Measurements from ENCODE around the gene SLC13A3. TPM values are rescaled to one million over a fixed set of nuclear protein-coding genes. Genes with fewer than 3 reads are reported as not detected.

SLC13A3 gene
- total RNA-seq, 1 donor from 2014 or later: 0.66 TPM

DNA sequence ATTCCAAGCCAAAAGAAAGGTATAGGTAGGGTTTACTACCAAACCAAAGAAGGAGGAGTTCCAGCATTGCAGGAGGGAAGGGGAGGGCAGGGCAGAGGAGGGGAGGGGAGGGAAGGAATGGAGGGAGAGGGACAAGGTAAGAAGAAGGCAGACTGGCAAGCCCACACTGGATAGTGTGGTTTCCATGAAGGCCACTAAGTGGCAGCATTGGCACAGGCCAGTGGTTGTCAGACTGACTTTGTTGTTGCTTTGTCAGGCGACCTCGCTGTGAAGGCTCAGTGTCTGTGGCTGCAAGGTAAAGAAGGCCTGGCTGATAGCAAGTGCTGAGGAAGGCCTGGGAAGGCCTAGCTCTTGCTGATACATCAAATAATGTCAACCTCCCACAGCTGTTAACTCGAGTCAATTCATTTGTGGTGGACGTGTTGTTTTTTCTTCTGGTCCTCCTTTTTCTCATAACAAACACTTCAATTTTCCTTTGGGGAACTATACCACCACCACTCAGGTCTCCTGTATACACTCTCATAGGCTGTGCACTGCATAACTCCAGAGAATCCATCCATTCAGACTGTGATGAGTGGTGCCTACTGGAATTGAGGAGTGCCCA, 130.2 kb downstream of the SLC13A3 start:
- no peak overlapping the region for H2AFZ ChIP-seq (ENCODE audit: low read depth, low read length)

DNA sequence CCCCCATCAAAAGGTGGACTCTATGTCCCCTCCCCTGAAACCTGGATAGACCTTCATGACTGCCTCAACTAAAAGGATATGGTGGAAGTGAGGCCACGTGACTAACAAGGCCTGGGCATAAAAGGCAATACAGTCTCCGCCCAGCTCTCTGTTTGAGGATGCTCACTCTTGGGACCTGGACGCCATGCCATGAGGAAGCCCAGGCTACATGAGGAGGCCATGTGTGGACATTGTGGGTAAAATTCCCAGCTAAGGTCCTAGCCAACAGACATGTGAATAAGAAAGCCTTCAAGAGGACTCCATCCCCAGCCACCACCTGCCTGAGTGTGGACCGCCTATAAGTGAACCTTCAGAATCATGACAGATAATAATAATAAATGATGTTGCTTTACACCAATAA, 130.7 kb downstream of the SLC13A3 start:
- Histone ChIP-seq H3K27ac (ENCODE audit: low read depth, low read length) (no peak overlapping the region), H3K4me1 (ENCODE audit: insufficient read depth, low read length) (no peaks in the 10 kb centered on the region), H3K9ac (ENCODE audit: low read length) (no peak overlapping the region), H2AFZ (ENCODE audit: low read depth, low read length) (no peak overlapping the region), H3K36me3 (ENCODE audit: insufficient read depth, low read length) (no peaks in the 10 kb centered on the region), H3K27me3 (ENCODE audit: insufficient read depth, low read length) (peaks cover 2% of the 10 kb centered on the region), H3K4me3 (ENCODE audit: insufficient read depth, low read depth, low read length) (no peak overlapping the region), H3K9me3 (ENCODE audit: insufficient read depth, low read depth, low read length) (no peaks in the 10 kb centered on the region), H3K4me2 (ENCODE audit: low read length) (no peak overlapping the region), H3K79me2 (ENCODE audit: insufficient read depth, low read length) (no peaks in the 10 kb centered on the region), H4K20me1 (ENCODE audit: insufficient read depth, low read length) (no peaks in the 10 kb centered on the region)
- FAIRE-seq (no peak), DNase-seq (ENCODE audit: low read depth) (no peak)
- H3K4me3 Mint-ChIP-seq (ENCODE audit: unreplicated experiment): no peak overlapping the region
- no peak overlapping the region for H3K27ac Mint-ChIP-seq (ENCODE audit: unreplicated experiment)
- no peak for TF ChIP-seq EZH2 (IDR thresholded peaks at IDR 0.05; ENCODE audit: insufficient read depth, low read length)
- TF ChIP-seq, protein P1, sequence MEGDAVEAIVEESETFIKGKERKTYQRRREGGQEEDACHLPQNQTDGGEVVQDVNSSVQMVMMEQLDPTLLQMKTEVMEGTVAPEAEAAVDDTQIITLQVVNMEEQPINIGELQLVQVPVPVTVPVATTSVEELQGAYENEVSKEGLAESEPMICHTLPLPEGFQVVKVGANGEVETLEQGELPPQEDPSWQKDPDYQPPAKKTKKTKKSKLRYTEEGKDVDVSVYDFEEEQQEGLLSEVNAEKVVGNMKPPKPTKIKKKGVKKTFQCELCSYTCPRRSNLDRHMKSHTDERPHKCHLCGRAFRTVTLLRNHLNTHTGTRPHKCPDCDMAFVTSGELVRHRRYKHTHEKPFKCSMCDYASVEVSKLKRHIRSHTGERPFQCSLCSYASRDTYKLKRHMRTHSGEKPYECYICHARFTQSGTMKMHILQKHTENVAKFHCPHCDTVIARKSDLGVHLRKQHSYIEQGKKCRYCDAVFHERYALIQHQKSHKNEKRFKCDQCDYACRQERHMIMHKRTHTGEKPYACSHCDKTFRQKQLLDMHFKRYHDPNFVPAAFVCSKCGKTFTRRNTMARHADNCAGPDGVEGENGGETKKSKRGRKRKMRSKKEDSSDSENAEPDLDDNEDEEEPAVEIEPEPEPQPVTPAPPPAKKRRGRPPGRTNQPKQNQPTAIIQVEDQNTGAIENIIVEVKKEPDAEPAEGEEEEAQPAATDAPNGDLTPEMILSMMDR (IDR thresholded peaks at IDR 0.05; ENCODE audit: insufficient read depth, low read depth, low read length): no peak
- no peaks in the 10 kb centered on the region for H3K4me1 Mint-ChIP-seq (ENCODE audit: low read depth, unreplicated experiment)
- H3K9me3 Mint-ChIP-seq (ENCODE audit: unreplicated experiment): no peaks in the 10 kb centered on the region
- H3K27me3 Mint-ChIP-seq (ENCODE audit: low read depth, unreplicated experiment): peaks cover 19% of the 10 kb centered on the region
- no peaks in the 10 kb centered on the region for H3K36me3 Mint-ChIP-seq (ENCODE audit: low read depth, unreplicated experiment)

More for the DNA sequence above, 130.2 kb downstream of the SLC13A3 start:
- no peak overlapping the region for H3K27ac ChIP-seq (ENCODE audit: low read depth, low read length)
- peaks cover 19% of the 10 kb centered on the region for H3K27me3 Mint-ChIP-seq (ENCODE audit: low read depth, unreplicated experiment)
- no peak overlapping the region for H3K4me2 ChIP-seq (ENCODE audit: low read length)
- no peak overlapping the region for H3K9ac ChIP-seq (ENCODE audit: low read length)
- no peaks in the 10 kb centered on the region for H3K4me1 ChIP-seq (ENCODE audit: insufficient read depth, low read length)
- no peaks in the 10 kb centered on the region for H4K20me1 ChIP-seq (ENCODE audit: insufficient read depth, low read length)
- H3K4me1 Mint-ChIP-seq (ENCODE audit: low read depth, unreplicated experiment): no peaks in the 10 kb centered on the region
- H3K4me3 ChIP-seq (ENCODE audit: insufficient read depth, low read depth, low read length): no peak overlapping the region
- H3K4me3 Mint-ChIP-seq (ENCODE audit: unreplicated experiment): no peak overlapping the region
- DNase-seq (ENCODE audit: low read depth) (peak; percentile 23), FAIRE-seq (no peak)
- H3K9me3 Mint-ChIP-seq (ENCODE audit: unreplicated experiment): no peaks in the 10 kb centered on the region
- H3K79me2 ChIP-seq (ENCODE audit: insufficient read depth, low read length): no peaks in the 10 kb centered on the region
- no peaks in the 10 kb centered on the region for H3K9me3 ChIP-seq (ENCODE audit: insufficient read depth, low read depth, low read length)
- TF ChIP-seq, protein P1 (IDR thresholded peaks at IDR 0.05; ENCODE audit: insufficient read depth, low read depth, low read length): peak; percentile 53
- TF ChIP-seq EZH2 (IDR thresholded peaks at IDR 0.05; ENCODE audit: insufficient read depth, low read length): no peak
- no peaks in the 10 kb centered on the region for H3K36me3 ChIP-seq (ENCODE audit: insufficient read depth, low read length)
- peaks cover 2% of the 10 kb centered on the region for H3K27me3 ChIP-seq (ENCODE audit: insufficient read depth, low read length)
- H3K27ac Mint-ChIP-seq (ENCODE audit: unreplicated experiment): no peak overlapping the region
- no peaks in the 10 kb centered on the region for H3K36me3 Mint-ChIP-seq (ENCODE audit: low read depth, unreplicated experiment)

DNA sequence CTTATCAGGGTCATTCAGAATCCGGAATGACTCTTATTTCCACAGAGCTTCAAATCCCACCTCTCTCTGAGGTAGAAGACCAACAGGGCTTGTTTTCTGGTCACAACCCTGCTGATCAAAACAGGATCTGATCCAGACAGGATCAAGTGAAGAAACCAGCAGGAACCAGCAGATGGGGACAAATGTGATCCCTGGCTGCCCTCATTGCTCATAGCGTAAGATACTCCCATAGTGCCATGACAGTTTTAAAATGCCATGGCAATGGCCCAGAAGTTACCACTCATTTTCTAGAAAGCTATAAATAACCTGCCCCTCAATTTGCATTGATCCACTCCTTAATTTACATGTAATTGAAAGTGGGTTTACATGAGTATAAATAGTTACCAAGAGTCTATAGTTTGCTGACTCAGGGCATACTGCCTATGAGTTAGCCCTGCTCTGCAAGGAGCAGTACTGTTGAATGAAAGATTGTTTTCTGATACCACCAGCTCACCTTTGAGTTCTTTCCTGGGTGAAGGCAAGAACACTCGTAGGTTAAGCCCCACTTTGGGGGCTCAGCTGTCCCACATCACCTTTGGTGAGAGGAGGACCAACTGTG, 131.7 kb downstream of the SLC13A3 start:
- Mint-ChIP-seq H3K4me3 (ENCODE audit: unreplicated experiment) (no peak overlapping the region), H3K9me3 (ENCODE audit: unreplicated experiment) (no peaks in the 10 kb centered on the region), H3K4me1 (ENCODE audit: low read depth, unreplicated experiment) (no peaks in the 10 kb centered on the region), H3K27me3 (ENCODE audit: low read depth, unreplicated experiment) (peaks cover 12% of the 10 kb centered on the region), H3K36me3 (ENCODE audit: low read depth, unreplicated experiment) (no peaks in the 10 kb centered on the region), H3K27ac (ENCODE audit: unreplicated experiment) (no peak overlapping the region)
- Histone ChIP-seq H3K9me3 (ENCODE audit: insufficient read depth, low read depth, low read length) (no peaks in the 10 kb centered on the region), H3K4me1 (ENCODE audit: insufficient read depth, low read length) (no peaks in the 10 kb centered on the region), H3K79me2 (ENCODE audit: insufficient read depth, low read length) (no peaks in the 10 kb centered on the region), H2AFZ (ENCODE audit: low read depth, low read length) (no peak overlapping the region), H3K36me3 (ENCODE audit: insufficient read depth, low read length) (no peaks in the 10 kb centered on the region), H4K20me1 (ENCODE audit: insufficient read depth, low read length) (no peaks in the 10 kb centered on the region), H3K27ac (ENCODE audit: low read depth, low read length) (no peak overlapping the region), H3K4me2 (ENCODE audit: low read length) (no peak overlapping the region), H3K27me3 (ENCODE audit: insufficient read depth, low read length) (peaks cover 2% of the 10 kb centered on the region), H3K4me3 (ENCODE audit: insufficient read depth, low read depth, low read length) (no peak overlapping the region), H3K9ac (ENCODE audit: low read length) (no peak overlapping the region)
- FAIRE-seq: no peak
- no peak for DNase-seq (ENCODE audit: low read depth)
- TF ChIP-seq EZH2 (IDR thresholded peaks at IDR 0.05; ENCODE audit: insufficient read depth, low read length): no peak
- TF ChIP-seq, protein P1 (IDR thresholded peaks at IDR 0.05; ENCODE audit: insufficient read depth, low read depth, low read length): no peak

Data from astrocyte (in vitro differentiated cells and primary cell).